Stomach smooth muscle (tissue), 2 donors: Measurements from ENCODE around the gene RAE1.

Experiments used
- H3K27ac ChIP-seq: one replicate; pipeline ENCODE4 v1.7.0; 2013; ENCODE audit warnings: mild to moderate bottlenecking, low read length, inconsistent platforms
- H3K27me3 ChIP-seq, 2 donors: one replicate each; pipeline ENCODE4 v1.7.0; 2013; ENCODE audit warnings: low read length in 2 of 2; ENCODE audit not compliant: insufficient read depth in 2 of 2, control insufficient read depth in 1 of 2
- H3K36me3 ChIP-seq, 2 donors: one replicate each; pipeline ENCODE4 v1.7.0; 2013; ENCODE audit warnings: low read length in 2 of 2; ENCODE audit not compliant: control insufficient read depth in 2 of 2, insufficient read depth in 2 of 2
- H3K4me1 ChIP-seq: one replicate; pipeline ENCODE4 v1.7.0; 2013; ENCODE audit warnings: low read length; ENCODE audit not compliant: control insufficient read depth, insufficient read depth
- H3K4me3 ChIP-seq, 2 donors: one replicate each; pipeline ENCODE4 v1.7.0; 2013; ENCODE audit warnings: low read length in 2 of 2
- H3K9ac ChIP-seq, 2 donors: one replicate each; pipeline ENCODE4 v1.7.0; 2013; ENCODE audit warnings: low read length in 2 of 2, mild to moderate bottlenecking in 1 of 2
- H3K9me3 ChIP-seq, 2 donors: one replicate each; pipeline ENCODE4 v1.7.0; 2013; ENCODE audit warnings: low read length in 2 of 2; ENCODE audit not compliant: control insufficient read depth in 2 of 2
- donor health status: healthy.
- donor health status: Pancreatic carcinoma.

The RAE1 gene

DNA sequence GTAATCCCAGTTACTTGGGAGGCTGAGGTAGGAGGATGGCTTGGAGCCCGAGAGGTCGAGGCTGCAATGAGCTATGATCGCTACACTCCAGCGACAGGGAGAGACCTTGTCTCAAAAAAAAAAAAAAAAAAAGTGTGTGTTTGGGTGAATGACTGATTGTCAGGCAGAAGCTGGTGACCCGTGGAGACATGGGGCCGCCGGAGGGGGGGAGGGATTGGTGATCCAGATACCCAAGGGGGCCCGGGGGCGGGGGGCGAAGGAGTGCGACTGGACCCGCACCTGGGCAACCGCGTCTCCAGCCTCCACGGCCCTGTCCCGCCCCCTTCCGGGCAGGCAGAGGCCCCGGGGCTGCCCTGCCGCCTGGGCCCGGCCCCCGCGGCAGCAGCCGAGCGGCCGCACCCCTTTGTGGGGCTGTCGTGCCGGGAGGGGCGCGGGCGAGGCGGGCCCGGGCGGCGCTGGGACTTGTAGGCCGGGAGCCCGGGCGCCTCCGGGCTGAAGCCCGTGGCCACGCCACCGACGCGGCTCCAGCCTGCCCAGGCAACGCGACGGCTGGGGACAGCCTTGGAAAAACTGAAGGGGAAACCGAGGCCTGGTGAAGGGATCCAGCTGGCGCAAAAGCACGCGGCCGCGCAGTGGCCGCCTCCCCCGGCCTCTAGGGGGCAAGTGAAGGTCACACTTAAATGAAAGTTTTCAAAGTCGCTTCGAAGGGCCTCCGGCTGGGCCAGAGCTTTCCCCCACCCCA lies 38.1 kb downstream of the RAE1 start:
- H3K27ac ChIP-seq: peak overlapping the region; percentile 76
- peak overlapping the region; percentile 64 to 75 for H3K9ac ChIP-seq
- H3K36me3 ChIP-seq: peaks cover 8 to 11% of the 10 kb centered on the region in 2 donors
- no peaks in the 10 kb centered on the region for H3K9me3 ChIP-seq
- H3K4me3 ChIP-seq: peak overlapping the region; percentile 60 to 64
- no peaks in the 10 kb centered on the region for H3K27me3 ChIP-seq
- H3K4me1 ChIP-seq: peaks cover 37% of the 10 kb centered on the region

DNA sequence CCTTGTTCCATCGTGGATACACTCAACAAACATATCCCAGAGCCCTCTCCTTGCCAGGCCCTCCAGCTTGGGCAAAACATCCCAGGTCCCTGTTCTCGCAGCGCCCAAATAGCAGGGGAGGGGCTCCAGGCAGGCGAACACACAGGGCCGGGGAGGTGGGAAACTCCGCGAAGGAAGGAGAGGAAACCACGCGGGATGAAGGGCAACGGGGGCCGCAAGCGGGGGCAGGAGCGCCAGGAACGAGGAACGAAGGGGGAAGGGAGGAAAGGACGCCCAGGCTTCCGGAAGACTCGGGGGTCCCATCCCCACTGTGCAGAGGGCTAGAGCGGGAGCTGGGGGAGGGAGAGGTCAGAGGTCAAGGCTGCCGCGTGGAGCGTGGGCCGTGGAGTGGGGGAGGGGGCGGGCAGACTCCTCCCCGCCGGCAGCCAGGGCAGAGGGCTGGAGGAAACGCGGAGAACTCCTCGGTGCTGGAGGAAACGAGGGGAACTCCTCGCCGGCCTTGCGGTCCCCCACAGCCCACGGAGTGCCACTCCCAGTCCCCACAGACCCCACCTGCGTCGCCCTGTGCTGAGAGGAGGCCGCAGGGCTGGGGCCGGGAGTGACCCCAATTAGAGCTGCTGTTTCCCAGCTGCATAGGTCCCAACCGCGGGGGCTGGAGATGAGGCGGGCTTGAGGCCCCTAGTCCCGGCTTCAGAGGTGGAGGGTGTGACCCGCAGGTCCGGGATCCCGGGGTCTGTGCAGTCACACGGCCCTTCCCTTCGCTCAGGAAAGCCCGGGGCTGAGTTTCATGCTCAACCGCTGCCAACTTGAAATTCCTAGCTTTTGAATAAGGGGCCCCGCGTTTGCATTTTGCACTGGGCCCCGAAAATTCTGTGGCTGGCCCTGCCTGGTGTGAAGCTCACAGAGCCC lies 38.9 kb downstream of the RAE1 start:
- H3K9ac ChIP-seq: peak overlapping the region; percentile 64 to 75
- H3K9me3 ChIP-seq: no peaks in the 10 kb centered on the region
- H3K4me3 ChIP-seq: peak overlapping the region; percentile 60 to 64
- peak overlapping the region; percentile 76 for H3K27ac ChIP-seq
- H3K4me1 ChIP-seq: peaks cover 45% of the 10 kb centered on the region
- H3K27me3 ChIP-seq: no peaks in the 10 kb centered on the region
- H3K36me3 ChIP-seq: peaks cover 8 to 9% of the 10 kb centered on the region in 2 donors

DNA sequence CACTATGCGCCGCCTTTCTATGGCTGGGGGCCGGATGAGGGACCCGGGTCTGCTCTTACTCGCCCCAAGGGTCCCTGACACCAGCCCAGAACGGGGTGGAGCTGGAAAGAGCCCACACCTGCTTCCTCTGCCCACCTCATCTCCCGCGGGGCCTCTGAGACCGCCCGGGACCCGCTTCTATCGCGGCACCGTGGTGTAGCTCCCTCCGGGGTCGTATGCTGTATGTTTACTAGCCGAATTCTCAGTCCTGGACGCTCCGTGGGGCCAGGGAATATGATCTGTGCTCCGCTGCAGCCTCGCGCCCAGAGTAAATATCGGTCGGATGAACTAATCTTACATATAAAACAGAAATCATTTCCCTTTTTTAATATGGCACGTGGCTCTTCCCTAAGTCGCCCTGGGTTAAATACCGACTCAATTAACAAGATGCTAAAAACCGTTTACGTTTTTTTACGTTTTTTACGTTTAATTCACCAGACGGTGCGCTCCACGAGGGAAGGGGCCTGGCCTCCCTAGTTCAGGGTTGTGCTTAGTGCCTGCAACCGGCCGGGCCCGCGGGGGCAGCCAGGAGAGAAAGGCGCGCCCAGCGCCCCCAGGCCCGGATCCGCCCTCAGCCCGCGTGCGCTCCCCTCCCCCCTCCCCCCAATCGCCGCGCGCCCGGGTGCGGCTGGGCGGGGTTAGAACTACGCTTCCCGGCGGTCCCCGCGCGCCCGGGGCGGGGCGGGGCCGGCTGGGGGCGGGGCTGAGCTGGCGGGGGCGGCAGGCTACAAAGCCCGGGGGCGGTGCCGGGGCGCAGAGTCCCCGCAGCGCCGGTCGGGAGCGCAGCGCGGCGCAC lies 39.8 kb downstream of the RAE1 start, which contains the start of gene RBM38:
RBM38 (plus strand) TSS at position 793 of the 835 bp plus-strand sequence. CDS start 186 bp downstream, outside the sequence.
- H3K4me1 ChIP-seq: peaks cover 53% of the 10 kb centered on the region
- H3K9ac ChIP-seq: peak within 1 kb of the TSS; percentile 80 to 87
- no peaks in the 10 kb centered on the region for H3K9me3 ChIP-seq
- H3K27me3 ChIP-seq: no peaks in the 10 kb centered on the region
- peak within 1 kb of the TSS; percentile 68 to 84 for H3K4me3 ChIP-seq
- H3K27ac ChIP-seq: peak within 1 kb of the TSS; percentile 89
- H3K36me3 ChIP-seq: peaks cover 9% of the 10 kb centered on the region in 2 donors

DNA sequence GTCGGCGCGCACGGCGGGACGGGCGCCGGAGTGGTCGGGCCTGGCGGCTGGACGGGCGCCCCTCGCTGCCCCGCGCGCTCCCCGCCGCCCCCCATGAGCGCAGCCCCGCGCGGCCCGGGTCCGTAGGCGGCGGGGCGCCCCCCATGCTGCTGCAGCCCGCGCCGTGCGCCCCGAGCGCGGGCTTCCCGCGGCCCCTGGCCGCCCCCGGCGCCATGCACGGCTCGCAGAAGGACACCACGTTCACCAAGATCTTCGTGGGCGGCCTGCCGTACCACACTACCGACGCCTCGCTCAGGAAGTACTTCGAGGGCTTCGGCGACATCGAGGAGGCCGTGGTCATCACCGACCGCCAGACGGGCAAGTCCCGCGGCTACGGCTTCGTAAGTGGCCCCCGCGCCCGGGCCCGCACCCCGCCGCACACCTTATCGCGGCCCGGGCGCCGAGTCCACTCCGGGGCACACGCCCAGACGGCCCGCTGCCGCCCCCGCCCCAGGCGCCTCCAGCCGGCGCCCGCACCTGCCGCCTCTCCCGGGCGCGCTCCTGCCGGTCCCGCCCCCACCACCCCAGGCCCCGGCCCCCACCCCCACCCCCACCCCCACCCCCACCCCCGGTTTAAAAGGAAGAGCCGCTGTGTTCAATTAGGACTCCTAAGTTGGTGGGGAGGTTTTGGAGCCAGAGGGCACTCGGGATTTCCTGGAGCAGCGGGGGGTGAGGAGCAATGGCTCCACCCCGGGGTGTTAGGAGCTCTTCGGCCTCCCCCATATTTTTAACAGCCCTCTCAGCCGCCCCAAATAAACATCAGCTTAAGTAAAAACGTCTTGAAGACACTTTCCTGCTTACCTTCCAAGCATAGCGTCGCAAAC lies 40.6 kb downstream of the RAE1 start:
- Histone ChIP-seq H3K36me3 (peaks cover 9 to 16% of the 10 kb centered on the region in 2 donors), H3K27me3 (no peaks in the 10 kb centered on the region), H3K4me3 (peak overlapping the region; percentile 68 to 84), H3K4me1 (peaks cover 62% of the 10 kb centered on the region), H3K27ac (peak overlapping the region; percentile 89), H3K9me3 (no peaks in the 10 kb centered on the region), H3K9ac (peak overlapping the region; percentile 80 to 87)

DNA sequence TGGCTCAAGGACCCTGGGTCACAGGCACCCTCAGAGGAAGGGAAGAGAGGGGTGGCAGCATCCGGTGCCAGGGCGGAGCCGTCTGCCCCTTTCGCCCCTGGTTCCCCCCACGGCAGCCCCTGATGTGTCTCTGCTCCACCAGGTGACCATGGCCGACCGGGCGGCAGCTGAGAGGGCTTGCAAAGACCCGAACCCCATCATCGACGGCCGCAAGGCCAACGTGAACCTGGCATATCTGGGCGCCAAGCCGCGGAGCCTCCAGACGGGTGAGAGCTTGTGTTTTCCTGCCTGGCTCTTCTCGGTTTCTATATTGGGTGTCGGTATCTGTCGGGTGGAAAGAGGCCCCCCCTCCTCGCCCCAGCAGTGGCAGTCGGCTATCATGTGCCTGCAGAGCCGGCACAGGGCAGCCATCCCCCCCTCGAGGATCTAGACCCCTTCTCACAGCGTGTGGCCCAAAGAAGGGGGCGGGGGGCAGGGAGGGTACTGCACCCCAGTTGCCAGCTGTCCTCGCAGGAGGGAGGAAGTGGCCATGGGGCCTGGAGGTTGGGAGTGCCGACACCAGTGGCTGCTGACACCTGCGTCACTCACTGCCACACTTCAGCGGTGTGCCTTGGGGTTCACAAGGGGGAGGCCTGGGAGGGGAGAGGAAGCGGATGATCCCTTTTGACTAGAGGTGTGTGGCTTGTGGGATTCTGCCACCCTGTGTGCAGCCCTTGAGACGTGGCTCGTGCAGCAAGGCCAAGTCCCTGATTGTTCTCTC lies 41.6 kb downstream of the RAE1 start:
- Histone ChIP-seq H3K4me1 (peaks cover 72% of the 10 kb centered on the region), H3K9ac (peak overlapping the region; percentile 80 to 87), H3K27me3 (no peaks in the 10 kb centered on the region), H3K4me3 (peak overlapping the region; percentile 68 to 84), H3K9me3 (no peaks in the 10 kb centered on the region), H3K27ac (peak overlapping the region; percentile 89), H3K36me3 (peaks cover 18 to 25% of the 10 kb centered on the region in 2 donors)

DNA sequence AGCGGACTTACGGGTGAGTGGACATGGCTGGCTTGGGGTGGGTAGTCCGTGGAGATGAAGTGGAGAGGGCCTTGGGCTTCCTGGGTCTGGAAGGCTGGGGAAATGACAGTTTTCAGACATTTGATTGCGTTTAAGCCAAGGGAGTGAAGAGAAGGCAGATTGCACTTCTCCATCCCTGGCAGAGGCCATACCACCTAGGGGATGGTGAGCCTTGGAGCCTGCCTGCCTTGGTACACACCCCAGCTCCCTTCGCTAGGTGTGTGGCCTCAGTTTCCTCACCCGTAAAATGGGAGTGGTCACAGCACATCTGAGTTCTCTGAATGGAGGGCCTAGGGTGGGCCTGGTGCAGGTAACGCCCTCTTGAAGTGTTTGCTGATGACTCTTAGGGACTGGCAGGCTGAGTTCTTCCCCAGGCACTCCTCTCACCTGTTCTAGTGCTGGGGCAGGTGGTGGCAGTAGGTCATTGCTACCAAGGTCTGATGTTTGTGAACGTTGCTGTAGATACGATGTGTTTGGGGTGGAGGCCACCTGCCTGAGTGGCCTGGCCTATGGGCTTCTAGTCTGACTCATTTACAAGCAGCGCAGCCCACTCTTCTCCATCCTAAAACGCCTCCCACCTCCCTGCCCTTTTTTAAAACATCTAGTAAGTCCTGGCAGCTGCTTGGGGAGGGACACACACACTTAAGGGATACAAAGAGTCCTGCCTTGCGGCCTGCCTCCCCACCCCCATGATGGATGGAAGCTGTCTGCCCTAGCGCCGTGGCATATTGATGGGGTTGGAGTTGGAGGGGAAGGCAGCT lies 42.5 kb downstream of the RAE1 start:
- Histone ChIP-seq H3K4me3 (peak overlapping the region; percentile 68 to 84), H3K36me3 (peaks cover 18 to 26% of the 10 kb centered on the region in 2 donors), H3K27ac (peak overlapping the region; percentile 89), H3K9ac (peak overlapping the region; percentile 58 to 87), H3K4me1 (peaks cover 80% of the 10 kb centered on the region), H3K27me3 (no peaks in the 10 kb centered on the region), H3K9me3 (no peaks in the 10 kb centered on the region)

DNA sequence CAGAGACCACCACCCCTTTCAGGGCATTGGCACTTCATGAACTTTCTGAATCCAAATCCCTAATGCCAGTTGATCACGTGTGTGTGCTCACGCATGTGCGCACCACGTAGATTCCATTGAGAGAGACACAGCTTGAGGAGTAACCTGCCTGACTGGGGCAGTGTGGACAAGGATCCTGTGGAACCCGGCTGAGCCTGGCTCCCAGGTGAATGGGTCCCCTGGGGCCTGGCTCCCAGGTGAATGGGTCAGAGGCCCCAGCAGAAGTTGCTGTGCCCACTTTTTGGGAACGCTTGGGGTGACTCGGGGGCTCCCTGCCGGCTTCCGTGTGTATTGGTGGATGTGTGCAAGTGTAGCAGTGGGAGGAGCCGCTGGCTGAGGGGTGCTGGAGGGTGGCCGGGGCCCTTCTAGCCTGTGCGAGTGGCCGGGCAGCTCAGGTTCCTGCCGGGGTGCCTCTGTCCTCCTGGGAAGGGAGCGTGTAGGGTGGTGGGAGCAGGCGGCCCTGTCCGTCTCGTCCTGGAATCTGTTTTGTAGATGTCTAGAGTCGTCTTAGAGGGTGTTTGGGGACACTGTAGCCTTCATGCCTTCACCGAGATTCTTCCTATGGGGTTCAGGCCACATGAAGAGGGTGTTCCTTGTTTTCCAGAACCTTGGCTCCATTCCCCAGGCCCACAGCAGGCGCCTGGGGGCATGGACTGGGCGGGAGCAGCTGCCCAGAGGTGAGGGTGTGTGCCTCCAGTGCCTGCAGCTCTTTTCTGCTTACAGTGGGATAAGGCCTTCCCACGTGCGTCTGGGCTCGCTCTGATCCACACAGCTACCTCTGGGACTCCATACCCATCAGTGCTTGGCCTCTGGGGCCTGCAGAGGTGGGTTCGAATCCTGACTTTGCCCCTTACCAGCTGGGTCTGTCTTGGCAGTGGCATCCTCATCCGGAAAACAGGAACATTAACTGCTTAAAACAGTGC lies 43.3 kb downstream of the RAE1 start:
- peaks cover 20 to 29% of the 10 kb centered on the region in 2 donors for H3K36me3 ChIP-seq
- peak overlapping the region; percentile 68 to 84 for H3K4me3 ChIP-seq
- H3K9me3 ChIP-seq: no peaks in the 10 kb centered on the region
- H3K9ac ChIP-seq: peak overlapping the region; percentile 11 to 58
- H3K27ac ChIP-seq: peak overlapping the region; percentile 89
- peaks cover 87% of the 10 kb centered on the region for H3K4me1 ChIP-seq
- no peaks in the 10 kb centered on the region for H3K27me3 ChIP-seq
